NCI-H82 (cell line): ENCODE data around the gene BCAS3.

ENCODE experiments used
- DNase-seq: peaks from one replicate; lab custom pipeline; 2025; lab: John Stamatoyannopoulos, UW

The BCAS3 gene

GRCh38 chr17:61065263-61065773 is 387.7 kb downstream of the BCAS3 start:
- DNase-seq, result no peak

GRCh38 chr17:61066062-61066461 is 388.4 kb downstream of the BCAS3 start:
- no peak for DNase-seq

GRCh38 chr17:61070649-61071048 is 393.0 kb downstream of the BCAS3 start:
- no peak for DNase-seq

GRCh38 chr17:61072648-61073047 is 395.0 kb downstream of the BCAS3 start:
- DNase-seq, result no peak

GRCh38 chr17:61073131-61073530 is 395.5 kb downstream of the BCAS3 start:
- DNase-seq, result no peak

GRCh38 chr17:61073799-61074513 is 396.3 kb downstream of the BCAS3 start:
- no peak for DNase-seq

- peak; percentile 15 for DNase-seq
Measured at GRCh38 chr17:61075988-61076387, 398.3 kb downstream of the BCAS3 start.

GRCh38 chr17:61076621-61077031 is 399.0 kb downstream of the BCAS3 start:
- no peak for DNase-seq

- no peak for DNase-seq
Measured at GRCh38 chr17:61081959-61082358, 404.3 kb downstream of the BCAS3 start.

GRCh38 chr17:61084260-61084659 is 406.6 kb downstream of the BCAS3 start:
- DNase-seq, result no peak

- no peak for DNase-seq
Measured at GRCh38 chr17:61087024-61087423, 409.4 kb downstream of the BCAS3 start.

GRCh38 chr17:61088556-61088955 is 410.9 kb downstream of the BCAS3 start:
- no peak for DNase-seq

GRCh38 chr17:61091096-61091495 is 413.4 kb downstream of the BCAS3 start:
- DNase-seq, result no peak

GRCh38 chr17:61097781-61098180 is 420.1 kb downstream of the BCAS3 start:
- DNase-seq, result no peak

GRCh38 chr17:61106354-61106753 is 428.7 kb downstream of the BCAS3 start:
- no peak for DNase-seq

GRCh38 chr17:61116577-61116976 is 438.9 kb downstream of the BCAS3 start:
- no peak for DNase-seq

- no peak for DNase-seq
Measured at GRCh38 chr17:61117983-61118382, 440.3 kb downstream of the BCAS3 start.

- no peak for DNase-seq
Measured at GRCh38 chr17:61118871-61119270, 441.2 kb downstream of the BCAS3 start.

- DNase-seq, result no peak
Measured at GRCh38 chr17:61122326-61122913, 444.8 kb downstream of the BCAS3 start.

GRCh38 chr17:61124562-61124961 is 446.9 kb downstream of the BCAS3 start:
- no peak for DNase-seq

- DNase-seq, result no peak
Measured at GRCh38 chr17:61126473-61127249, 449.0 kb downstream of the BCAS3 start.

- DNase-seq, result no peak
Measured at GRCh38 chr17:61127960-61128359, 450.3 kb downstream of the BCAS3 start.

GRCh38 chr17:61128661-61129115 is 451.0 kb downstream of the BCAS3 start:
- DNase-seq, result no peak
